ENCODE data around the gene CNPPD1.
"Not testable (repeated sequence)": the region's sequence is repeated elsewhere in the genome, so short reads cannot be mapped to it uniquely, and the experiment has no call there.

The CNPPD1 gene

DNA sequence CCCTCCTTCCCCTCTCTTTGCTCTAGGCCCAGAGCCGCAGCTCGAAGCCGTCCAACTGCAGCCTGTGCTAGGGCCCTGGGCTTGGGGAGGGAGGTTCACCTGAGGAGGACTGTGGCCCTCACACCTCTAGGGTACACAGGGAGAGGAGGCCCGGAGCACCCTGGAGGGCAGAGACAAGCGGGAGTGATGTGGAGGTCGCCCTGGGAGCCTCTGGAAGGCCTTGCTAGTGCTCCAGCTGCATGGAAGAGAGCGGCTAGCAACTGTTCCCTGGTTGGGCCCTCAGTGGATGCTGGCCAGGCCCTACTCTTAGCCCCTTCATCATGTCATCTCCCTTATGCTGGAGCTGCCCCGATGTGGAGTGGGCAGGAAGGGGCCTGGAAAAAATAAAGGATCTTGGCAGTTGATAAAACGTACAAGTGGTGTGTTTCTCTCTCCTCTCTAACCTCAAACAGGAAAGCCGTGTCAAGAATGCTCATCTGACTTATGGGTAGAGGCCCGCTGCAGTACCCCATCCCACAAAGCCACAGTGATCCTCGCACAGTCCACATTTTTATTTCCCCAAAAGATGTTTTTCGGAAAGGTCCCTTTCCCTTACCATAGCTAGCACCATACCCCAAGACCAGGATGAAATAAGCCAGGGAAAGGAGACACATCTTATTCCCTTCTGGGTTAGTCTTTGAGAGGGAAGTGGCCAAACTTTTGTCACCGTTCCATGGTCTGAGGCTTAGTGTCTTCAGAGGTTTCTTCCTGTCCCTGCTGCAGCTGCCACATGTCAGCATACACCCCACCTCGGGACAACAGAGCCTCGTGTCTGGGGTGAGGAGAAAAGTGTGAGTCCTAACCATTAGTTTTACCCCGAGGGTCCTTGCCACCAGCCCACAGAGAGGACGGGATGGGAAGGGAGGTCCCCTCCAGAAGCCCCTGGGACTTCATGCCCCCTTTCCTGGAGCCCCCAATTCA, 32.8 kb upstream of the CNPPD1 start:
- no peak for DNase-seq (ENCODE audit: low read depth in 2 of 2, low spot score in 1 of 2)

DNA sequence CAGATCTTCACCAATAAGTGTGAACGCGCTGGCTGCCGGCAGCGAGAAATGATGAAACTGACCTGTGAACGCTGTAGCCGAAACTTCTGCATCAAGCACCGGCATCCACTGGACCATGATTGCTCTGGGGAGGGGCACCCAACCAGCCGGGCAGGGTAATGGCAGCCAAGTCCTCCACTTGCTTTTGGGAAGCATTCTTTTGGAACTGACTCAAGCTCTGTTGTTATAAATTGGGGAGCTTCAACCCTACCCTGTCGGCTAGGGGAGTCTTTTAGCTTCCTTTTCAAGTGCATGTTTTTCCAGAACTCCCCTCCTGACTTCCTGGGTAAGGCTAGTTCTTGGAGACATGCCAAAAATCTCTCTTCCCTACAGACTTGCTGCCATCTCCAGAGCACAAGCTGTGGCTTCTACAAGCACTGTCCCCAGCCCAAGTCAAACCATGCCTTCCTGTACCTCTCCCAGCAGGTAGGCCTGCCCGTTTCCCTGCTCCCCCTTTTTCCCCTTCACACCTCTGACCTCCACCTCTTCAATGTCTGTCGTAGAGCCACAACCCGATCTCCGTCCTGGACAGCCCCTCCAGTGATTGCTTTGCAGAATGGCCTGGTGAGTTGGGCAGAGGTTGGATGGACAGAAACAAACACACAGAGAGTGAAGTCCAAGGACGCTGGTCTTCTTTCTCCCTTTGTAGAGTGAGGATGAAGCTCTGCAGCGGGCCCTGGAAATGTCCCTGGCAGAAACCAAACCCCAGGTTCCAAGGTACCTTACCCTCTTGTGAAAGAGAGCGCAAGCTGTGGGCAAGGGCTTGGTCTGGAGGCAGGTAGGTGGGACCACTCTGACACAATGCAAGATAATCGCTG, 31.4 kb upstream of the CNPPD1 start:
- no peak for DNase-seq (ENCODE audit: low read depth in 2 of 2, low spot score in 1 of 2)

DNA sequence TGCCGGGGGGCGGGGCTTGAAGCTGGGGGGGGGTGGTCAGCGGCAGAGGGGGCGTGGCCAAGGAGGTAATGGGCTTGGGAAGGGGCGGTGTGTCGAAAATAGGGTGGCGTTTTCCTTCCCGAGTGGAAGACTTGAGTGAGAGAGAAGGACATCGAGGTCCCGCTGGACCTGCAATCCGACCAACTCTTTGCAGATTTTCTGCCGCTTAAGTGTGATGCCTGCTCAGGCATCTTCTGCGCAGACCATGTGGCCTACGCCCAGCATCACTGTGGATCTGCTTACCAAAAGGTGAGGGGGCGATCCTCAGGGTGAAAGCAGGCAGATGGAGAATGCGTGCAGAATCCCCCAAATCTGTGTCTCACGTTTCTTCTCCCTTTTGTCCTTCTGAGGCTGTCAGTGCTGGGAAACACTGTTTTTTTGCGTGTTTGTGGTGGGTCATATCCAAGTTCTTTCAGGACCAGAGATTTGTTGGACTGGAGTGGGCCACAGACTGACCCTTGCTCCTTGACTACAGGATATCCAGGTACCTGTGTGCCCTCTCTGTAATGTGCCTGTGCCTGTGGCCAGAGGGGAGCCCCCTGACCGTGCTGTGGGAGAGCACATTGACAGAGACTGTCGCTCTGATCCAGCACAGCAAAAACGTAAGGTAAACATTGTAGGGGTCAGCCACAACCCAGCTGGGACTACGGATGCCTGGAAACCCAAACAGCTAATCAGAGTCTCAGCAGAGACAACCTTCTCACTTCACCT, 30.6 kb upstream of the CNPPD1 start:
- DNase-seq (ENCODE audit: low read depth in 2 of 2, low spot score in 1 of 2) = no peak

DNA sequence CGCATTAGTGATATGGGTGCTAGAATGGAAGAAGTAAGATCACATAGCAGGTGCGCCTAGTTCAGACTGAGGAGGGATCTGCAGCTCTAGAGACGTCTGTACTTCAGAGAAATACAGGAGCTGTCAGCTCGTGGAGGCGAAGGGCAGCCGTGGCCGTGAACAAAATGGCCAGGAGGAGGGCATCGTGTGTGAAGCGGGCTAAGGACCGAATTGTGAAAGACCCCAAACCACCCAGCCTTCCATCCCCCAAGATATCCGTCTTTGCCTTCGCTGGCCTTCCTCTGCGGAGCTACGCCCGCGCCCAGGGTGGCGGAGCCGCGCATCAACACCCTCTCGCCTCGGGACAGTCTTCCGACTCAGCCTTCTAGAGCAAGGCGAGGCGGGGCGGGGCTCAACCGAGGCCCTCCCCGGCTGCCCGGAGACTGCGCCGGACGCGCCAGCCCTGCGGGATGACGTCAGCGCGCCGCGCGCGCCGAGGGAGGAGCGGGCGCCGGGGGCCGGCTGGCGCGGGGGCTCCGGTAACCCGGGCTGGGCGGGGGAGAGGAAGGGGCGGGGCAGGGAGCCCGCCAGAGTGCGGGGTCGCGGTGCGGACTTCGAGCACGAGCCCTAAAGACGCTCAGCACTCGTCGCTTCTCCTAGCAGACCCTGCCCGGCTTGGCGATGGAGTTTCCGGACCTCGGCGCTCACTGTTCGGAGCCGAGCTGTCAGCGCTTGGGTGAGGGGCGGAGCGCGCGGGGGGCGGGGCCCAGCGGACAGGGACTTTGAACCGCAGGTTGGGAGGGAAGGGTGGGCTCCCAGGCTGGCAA, 29.8 kb upstream of the CNPPD1 start, which contains the start of gene ZFAND2B:
ZFAND2B (plus strand) TSS at position 455 of the 806 bp plus-strand sequence; CDS start at position 661, 206 bp downstream.
- peak; percentile 84 to 88 for DNase-seq (ENCODE audit: low read depth in 2 of 2, low spot score in 1 of 2)

DNA sequence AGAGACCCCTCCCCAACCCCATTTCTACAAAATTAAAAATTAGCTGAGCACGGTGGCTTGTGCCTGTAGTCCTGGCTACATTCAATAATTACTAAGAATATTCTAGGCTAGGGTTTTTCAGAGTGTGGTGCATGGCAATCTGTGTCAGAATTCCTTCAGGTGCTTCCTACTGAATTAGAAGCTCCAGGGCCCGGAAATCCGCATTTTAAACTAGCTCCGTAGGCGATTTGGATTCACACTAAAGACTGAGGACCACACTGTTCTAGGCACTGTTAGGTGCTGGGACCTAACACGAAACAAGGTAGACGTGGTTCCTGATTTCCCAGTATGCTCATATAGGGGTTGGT, 29.2 kb upstream of the CNPPD1 start:
- no peak for DNase-seq (ENCODE audit: low read depth in 2 of 2, low spot score in 1 of 2)

DNA sequence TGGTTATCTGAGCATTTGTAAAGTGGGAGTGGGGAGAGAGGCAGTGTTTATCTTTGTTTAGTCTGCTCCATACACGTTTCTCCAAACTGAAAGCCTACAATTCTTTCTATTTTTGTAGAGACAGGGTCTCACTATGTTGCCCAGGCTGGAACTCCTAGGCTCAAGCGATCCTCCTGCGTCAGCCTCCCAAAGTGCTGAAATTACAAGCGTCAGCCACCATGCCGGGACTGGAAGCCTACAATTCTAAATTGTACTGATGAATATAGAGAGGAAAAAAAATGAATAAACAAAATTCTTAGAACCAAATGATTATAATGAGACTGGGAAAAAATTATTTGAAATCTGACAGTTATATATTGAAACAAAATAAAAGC, 28.4 kb upstream of the CNPPD1 start:
- no peak for DNase-seq (ENCODE audit: low read depth in 2 of 2, low spot score in 1 of 2)

DNA sequence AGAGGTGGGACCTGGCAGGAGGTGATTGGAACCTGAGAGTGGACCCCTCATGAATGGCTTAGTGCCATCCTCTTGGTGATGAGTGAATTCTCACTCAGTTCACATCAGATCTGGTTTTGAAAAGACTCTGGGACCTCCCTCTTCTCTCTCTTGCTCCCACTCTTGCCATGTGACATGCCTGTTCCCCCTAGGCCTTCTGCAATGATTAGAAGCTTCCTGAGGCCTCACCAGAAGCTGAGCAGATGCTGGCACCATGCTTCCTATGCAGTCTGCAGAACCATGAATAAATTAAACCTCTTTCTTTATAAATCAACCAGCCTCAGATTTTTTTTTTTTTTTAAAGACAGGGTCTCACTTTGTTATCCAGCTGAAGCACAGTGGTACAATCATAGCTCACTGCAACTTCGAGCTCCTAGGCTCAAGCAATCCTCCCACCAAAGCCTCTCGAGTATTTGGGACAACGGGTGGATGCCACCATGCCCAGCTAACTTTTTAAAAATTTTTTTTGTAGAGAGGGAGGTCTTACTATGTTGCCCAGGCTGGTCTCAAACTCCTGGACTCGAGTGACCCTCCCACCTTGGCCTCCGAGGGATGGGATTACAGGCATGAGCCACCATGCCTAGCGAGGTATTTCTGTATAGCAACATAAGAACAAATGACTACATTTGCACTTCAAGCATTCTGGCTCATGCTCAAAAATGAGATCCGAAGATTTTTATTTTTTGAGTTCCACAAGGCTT, 27.9 kb upstream of the CNPPD1 start:
- no peak for DNase-seq (ENCODE audit: low read depth in 2 of 2, low spot score in 1 of 2)

DNA sequence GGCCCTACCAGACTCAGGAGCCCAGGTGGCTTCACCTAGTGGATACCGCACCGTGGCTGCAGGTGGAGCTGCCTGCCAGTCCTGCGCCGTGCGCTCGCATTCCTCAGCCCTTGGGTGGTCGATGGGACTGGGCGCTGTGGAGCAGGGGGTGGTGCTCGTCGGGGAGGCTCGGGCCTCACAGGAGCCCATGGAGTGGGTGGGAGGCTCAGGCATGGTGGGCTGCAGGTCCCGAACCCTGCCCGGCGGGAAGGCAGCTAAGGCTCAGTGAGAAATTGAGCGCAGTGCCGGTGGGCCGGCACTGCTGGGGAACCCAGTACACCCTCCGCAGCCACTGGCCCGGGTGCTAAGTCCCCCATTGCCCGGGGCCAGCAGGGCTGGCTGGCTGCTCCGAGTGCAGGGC, 24.6 kb upstream of the CNPPD1 start:
- not testable (repeated sequence) for DNase-seq (ENCODE audit: low read depth in 2 of 2, low spot score in 1 of 2)

DNA sequence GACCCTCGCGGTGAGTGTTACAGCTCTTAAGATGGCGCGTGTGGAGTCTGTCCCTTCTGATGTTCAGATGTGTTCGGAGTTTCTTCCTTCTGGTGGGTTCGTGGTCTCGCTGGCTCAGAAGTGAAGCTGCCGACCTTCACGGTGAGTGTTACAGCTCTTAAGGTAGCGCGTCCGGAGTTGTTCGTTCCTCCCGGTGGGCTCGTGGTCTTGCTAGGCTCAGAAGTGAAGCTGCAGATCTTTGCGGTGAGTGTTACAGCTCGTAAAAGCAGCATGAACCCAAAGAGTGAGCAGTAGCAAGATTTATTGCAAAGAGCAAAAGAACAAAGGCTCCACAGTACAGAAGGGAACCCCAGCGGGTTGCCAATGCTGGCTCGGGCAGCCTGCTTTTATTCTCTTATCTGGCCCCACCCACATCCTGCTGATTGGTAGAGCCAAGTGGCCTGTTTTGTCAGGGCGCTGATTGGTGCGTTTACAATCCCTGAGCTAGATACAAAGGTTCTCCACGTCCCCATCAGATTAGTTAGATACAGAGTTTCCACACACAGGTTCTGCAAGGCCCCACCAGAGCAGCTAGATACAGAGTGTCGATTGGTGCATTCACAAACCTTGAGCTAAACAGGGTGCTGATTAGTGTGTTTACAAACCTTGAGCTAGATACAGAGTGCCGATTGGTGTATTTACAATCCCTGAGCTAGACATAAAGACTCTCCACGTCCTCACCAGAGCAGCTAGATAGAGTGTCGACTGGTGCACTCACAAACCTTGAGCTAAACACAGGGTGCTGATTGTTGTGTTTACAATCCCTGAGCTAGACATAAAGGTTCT, 24.0 kb upstream of the CNPPD1 start:
- not testable (repeated sequence) for DNase-seq (ENCODE audit: low read depth in 2 of 2, low spot score in 1 of 2)

DNA sequence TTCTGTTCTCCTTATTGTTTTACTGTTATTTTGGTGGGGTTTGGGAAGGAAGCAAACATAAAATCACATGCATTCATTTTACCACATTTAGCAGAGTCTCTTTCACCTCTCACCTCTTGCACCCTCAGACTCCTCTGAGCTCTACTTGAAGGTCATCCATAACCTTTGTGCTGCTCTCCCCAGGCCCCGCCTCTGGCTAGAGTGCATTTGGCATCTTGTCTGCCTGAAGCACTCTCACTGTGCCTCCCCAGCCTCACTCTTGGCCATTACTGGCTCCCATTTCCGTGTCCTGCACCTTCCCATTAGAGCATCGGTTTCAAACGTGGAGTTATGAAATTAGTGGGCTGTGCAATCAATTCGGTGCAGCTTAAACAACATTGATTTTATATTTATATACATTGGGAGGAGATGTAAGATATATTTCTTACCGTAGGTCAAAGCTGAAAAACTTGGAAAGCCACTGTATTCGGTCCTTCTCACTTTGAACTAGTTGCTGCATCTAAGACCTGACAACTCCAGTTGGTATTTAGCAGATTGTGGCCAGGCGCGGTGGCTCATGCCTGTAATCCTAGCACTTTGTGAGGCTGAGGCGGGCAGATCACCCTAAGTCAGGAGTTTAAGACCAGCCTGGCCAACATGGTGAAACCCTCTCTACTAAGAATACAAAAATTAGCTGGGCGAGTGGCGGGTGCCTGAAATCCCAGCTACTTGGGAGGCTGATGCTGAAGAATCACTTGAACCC, 22.9 kb upstream of the CNPPD1 start:
- no peak for DNase-seq (ENCODE audit: low read depth in 2 of 2, low spot score in 1 of 2)

DNA sequence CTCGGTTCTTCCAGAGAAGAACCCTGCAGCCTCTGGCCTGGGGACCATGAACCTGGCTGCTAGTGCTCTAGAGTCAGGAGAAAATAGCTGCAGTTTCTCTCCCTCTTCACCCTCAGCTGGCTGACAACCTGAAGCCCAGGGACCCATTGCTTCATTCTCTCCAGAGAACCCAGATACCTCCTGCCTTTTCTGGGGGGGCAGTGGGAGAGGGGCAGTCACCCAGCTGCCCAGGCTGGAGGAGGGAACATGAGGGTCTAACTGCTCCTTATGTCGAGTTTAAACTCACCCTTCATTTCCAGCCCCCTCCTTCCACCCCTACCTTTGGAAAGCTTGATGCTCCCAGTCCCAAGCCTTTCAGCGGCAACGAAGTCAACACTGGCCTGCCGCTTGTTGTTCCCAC, 22.2 kb upstream of the CNPPD1 start:
- DNase-seq (ENCODE audit: low read depth in 2 of 2, low spot score in 1 of 2) = no peak

DNA sequence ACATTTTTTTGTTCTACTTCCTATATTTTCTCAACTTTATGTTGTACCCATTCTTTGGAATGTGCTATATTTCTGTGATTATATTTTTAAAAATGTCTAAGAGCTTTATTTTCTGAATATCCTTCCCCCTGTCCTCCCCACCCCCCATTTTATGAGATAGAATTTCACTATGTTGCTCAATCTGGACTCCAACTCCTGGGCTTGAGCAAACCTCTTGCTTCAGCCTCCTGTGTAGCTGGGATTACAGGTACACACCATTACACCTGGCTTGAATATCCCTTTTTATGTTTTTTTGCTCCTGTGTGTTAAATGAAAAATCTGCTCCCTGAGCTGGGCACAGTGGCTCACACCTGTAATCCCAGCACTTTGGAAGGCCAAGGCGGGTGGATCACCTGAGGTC, 20.7 kb upstream of the CNPPD1 start:
- no peak for DNase-seq (ENCODE audit: low read depth in 2 of 2, low spot score in 1 of 2)

DNA sequence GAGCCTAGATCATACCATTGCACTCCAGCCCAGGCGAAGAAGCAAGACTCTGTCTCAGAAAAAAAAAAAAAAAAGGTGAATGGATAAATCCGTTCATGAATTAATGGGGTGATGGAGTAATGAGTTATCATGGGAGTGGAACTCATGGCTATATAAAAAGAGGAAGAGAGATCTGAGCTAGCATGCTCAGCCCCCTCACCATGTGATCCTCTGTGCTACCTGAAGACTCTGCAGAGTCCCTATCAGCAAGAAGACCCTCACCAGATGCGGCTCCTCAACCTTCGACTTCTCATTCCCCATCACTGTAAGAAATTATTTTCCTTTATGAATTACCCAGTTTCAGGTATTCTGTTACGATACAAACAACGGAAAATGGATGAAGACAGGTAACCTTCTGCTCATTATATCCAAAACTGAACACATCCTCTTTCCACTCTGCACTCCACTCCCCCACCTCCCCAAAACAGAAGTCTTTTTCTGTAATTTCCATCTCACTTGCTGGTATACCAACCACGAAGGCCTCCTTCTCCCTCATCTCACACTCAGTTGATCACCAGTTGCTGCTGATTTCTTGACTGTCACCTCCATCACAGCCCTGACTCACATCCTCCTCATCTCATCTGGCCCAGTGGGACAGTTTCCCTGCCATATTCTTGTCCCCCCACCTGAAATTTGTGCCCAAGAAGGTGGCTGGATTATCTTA, 10.2 kb upstream of the CNPPD1 start:
- no peak for DNase-seq (ENCODE audit: low read depth in 2 of 2, low spot score in 1 of 2)

DNA sequence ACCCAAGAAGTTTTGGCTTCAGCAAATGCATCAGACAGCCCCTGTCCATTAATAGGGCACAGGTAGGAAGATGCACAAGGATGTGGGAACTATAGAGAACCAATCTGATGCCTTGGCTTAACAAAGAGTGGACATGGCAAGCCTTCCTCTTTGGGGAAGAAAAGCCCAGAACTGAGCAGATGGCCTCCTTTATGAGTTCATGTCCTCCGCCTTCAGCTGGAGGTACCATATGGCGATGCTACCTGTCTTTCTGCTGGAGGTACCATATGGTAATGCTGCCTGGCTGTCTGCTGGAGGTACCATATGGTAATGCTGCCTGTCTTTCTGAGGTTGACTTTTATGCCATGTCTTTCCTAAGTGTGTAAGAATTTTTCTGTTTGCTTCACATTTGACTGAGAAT, 7.4 kb upstream of the CNPPD1 start:
- no peak for DNase-seq (ENCODE audit: low read depth in 2 of 2, low spot score in 1 of 2)

DNA sequence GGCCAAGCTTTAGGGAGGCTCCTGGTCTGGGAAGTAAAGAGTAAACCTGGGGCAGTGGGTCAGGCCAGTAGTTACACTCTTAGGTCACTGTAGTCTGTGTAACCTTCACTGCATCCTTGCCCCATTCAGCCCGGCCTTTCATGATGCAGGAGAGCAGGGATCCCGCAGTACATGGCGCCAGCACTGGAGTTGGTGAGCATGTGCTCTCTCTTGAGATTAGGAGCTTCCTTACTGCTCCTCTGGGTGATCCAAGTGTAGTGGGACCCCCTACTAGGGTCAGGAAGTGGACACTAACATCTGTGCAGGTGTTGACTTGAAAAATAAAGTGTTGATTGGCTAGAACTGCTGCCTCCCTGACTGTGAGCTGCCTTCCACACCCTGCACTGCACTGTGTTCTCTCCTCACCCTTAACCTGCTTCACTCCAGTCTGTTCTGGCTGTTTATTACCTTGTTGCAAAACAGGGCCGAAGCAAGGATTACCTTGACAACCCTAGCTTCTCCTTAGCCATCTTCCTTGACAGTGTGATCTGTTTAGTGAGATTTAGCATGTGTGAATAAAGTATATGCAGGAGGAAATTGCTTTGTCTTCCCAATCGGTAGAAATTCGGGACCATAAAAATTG, 6.5 kb upstream of the CNPPD1 start:
- DNase-seq (ENCODE audit: low read depth in 2 of 2, low spot score in 1 of 2) = no peak

DNA sequence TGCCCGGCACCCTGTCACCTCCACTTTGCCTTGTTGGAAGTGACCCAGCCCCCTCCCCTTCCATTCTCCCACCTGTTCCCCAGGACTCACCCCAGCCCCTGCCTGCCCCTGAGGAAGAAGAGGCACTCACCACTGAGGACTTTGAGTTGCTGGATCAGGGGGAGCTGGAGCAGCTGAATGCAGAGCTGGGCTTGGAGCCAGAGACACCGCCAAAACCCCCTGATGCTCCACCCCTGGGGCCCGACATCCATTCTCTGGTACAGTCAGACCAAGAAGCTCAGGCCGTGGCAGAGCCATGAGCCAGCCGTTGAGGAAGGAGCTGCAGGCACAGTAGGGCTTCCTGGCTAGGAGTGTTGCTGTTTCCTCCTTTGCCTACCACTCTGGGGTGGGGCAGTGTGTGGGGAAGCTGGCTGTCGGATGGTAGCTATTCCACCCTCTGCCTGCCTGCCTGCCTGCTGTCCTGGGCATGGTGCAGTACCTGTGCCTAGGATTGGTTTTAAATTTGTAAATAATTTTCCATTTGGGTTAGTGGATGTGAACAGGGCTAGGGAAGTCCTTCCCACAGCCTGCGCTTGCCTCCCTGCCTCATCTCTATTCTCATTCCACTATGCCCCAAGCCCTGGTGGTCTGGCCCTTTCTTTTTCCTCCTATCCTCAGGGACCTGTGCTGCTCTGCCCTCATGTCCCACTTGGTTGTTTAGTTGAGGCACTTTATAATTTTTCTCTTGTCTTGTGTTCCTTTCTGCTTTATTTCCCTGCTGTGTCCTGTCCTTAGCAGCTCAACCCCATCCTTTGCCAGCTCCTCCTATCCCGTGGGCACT, 5.8 kb upstream of the CNPPD1 start:
- no peak for DNase-seq (ENCODE audit: low read depth in 2 of 2, low spot score in 1 of 2)
